DOHH2 (cell line): ENCODE data around the gene TTLL8.
A peak's percentile ranks its signal among the peaks of the same experiment; 100 is the strongest.

ENCODE experiments used
- H3F3A ChIP-seq: fragments of 200-600 bp; sonication (generic), shearing (Covaris generic); 2 replicates; pipeline ENCODE4 v1.6.0; 2016; ENCODE audit warnings: antibody characterized with exemption, mild to moderate bottlenecking; ENCODE audit not compliant: control insufficient read depth, insufficient read depth
- H3K27ac ChIP-seq: fragments of 200-600 bp; sonication (generic); 2 replicates; pipeline ENCODE4 v1.5.1; 2014; ENCODE audit warnings: low read depth, mild to moderate bottlenecking, low read length, moderate library complexity
- H3K27me3 ChIP-seq: fragments of 200-600 bp; sonication (generic); 2 replicates; pipeline ENCODE4 v1.6.1; 2014; ENCODE audit warnings: mild to moderate bottlenecking, low read length, mixed read lengths; ENCODE audit not compliant: control insufficient read depth
- H3K36me3 ChIP-seq: fragments of 200-600 bp; sonication (generic); 2 replicates; pipeline ENCODE4 v1.6.1; 2014; ENCODE audit warnings: mild to moderate bottlenecking, low read length, moderate library complexity, mixed read lengths; ENCODE audit not compliant: control insufficient read depth
- H3K4me1 ChIP-seq: fragments of 200-600 bp; sonication (generic); 2 replicates; pipeline ENCODE4 v1.6.1; 2014; ENCODE audit warnings: mild to moderate bottlenecking, low read length, mixed read lengths; ENCODE audit not compliant: control insufficient read depth
- H3K4me2 ChIP-seq: fragments of 200-600 bp; sonication (generic); 2 replicates; pipeline ENCODE4 v1.6.0; 2014; ENCODE audit warnings: mild to moderate bottlenecking, low read length, moderate library complexity
- H3K4me3 ChIP-seq: fragments of 200-600 bp; sonication (generic); 2 replicates; pipeline ENCODE4 v1.5.1; 2014; ENCODE audit warnings: mild to moderate bottlenecking, low read length, mixed read lengths
- H3K79me2 ChIP-seq: fragments of 200-600 bp; sonication (generic); 2 replicates; pipeline ENCODE4 v1.6.1; 2014; ENCODE audit warnings: mild to moderate bottlenecking, low read length, mixed read lengths; ENCODE audit not compliant: control insufficient read depth
- H3K9me2 ChIP-seq: fragments of 200-600 bp; sonication (generic); replicated peaks from 2 replicates; pipeline ENCODE4 v1.6.1; 2014; ENCODE audit warnings: mild to moderate bottlenecking, low read length, mixed read lengths; ENCODE audit not compliant: control insufficient read depth
- H3K9me3 ChIP-seq: fragments of 200-600 bp; sonication (generic); 2 replicates; pipeline ENCODE4 v1.6.1; 2014; ENCODE audit warnings: antibody characterized with exemption, low read length, mixed read lengths; ENCODE audit not compliant: control insufficient read depth, insufficient read depth
- H4K20me1 ChIP-seq: fragments of 200-600 bp; sonication (generic); 2 replicates; pipeline ENCODE4 v1.6.0; 2014; ENCODE audit warnings: low read depth, mild to moderate bottlenecking, antibody characterized with exemption, low read length, moderate library complexity; ENCODE audit not compliant: control insufficient read depth, insufficient read depth
- EZH2phosphoT487 ChIP-seq: fragments of 200-600 bp; sonication (generic); IDR thresholded peaks from 2 replicates; pipeline ENCODE4 v1.6.1; 2017; ENCODE audit warnings: borderline replicate concordance, mild to moderate bottlenecking, antibody characterized with exemption, low read length, moderate library complexity, mixed read lengths
- TF ChIP-seq, protein P1 (sequence below): fragments of 200-600 bp; sonication (generic); IDR thresholded peaks from one replicate; pipeline ENCODE4 v1.5.1; 2014; ENCODE audit warnings: antibody characterized with exemption, mild to moderate bottlenecking, low read depth, low read length; ENCODE audit not compliant: poor library complexity, severe bottlenecking

The TTLL8 gene

DNA sequence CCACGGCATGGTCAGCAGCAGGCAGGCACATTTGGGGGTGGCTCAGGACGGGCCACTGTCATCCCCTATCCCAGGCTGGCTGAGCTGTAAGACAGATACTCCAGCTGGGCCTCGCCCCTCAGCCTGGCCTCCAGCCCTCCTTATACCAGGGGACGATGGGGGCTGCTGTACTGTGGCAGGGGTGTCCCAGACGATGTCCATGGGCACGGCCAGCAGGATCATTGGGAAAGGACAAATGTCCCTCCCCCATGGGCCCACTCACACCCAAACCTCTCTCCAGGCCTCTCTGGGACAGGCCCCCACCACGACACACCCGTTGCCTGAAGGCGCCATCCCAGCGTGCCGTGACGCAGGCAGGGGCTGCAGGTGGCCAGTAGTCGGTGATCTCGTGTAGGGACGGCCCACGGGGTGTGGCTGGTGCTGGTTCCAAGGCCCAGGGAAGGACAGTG, 44.0 kb downstream of the TTLL8 start:
- H3K9me2 ChIP-seq: no peaks in the 10 kb centered on the region
- H3K27me3 ChIP-seq: peaks cover 72% of the 10 kb centered on the region
- no peak overlapping the region for H3K4me2 ChIP-seq
- H3K27ac ChIP-seq: no peak overlapping the region
- H3K4me3 ChIP-seq: no peak overlapping the region
- H4K20me1 ChIP-seq: no peaks in the 10 kb centered on the region
- H3K4me1 ChIP-seq: peaks cover 17% of the 10 kb centered on the region
- peaks cover 5% of the 10 kb centered on the region for H3F3A ChIP-seq
- H3K79me2 ChIP-seq: no peaks in the 10 kb centered on the region
- H3K9me3 ChIP-seq: no peaks in the 10 kb centered on the region
- no peaks in the 10 kb centered on the region for H3K36me3 ChIP-seq
- TF ChIP-seq EZH2phosphoT487: no peak
- TF ChIP-seq, protein P1, sequence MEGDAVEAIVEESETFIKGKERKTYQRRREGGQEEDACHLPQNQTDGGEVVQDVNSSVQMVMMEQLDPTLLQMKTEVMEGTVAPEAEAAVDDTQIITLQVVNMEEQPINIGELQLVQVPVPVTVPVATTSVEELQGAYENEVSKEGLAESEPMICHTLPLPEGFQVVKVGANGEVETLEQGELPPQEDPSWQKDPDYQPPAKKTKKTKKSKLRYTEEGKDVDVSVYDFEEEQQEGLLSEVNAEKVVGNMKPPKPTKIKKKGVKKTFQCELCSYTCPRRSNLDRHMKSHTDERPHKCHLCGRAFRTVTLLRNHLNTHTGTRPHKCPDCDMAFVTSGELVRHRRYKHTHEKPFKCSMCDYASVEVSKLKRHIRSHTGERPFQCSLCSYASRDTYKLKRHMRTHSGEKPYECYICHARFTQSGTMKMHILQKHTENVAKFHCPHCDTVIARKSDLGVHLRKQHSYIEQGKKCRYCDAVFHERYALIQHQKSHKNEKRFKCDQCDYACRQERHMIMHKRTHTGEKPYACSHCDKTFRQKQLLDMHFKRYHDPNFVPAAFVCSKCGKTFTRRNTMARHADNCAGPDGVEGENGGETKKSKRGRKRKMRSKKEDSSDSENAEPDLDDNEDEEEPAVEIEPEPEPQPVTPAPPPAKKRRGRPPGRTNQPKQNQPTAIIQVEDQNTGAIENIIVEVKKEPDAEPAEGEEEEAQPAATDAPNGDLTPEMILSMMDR: no peak

GRCh38 chr22:50012211-50013181, 45.6 kb downstream of the TTLL8 start, which contains the start of gene IL17REL:
Gene IL17REL (minus strand): TSS chr22:50012765. CDS start chr22:50012646, 119 bp downstream.
- Histone ChIP-seq H3K27me3 (peaks cover 70% of the 10 kb centered on the region), H3K4me2 (no peak within 1 kb of the TSS), H3K4me1 (peaks cover 17% of the 10 kb centered on the region), H3K9me3 (no peaks in the 10 kb centered on the region), H3K36me3 (no peaks in the 10 kb centered on the region), H3F3A (no peaks in the 10 kb centered on the region), H3K79me2 (no peaks in the 10 kb centered on the region), H3K9me2 (no peaks in the 10 kb centered on the region), H3K27ac (no peak within 1 kb of the TSS), H4K20me1 (no peaks in the 10 kb centered on the region), H3K4me3 (no peak within 1 kb of the TSS)
- TF ChIP-seq, protein P1: no peak
- no peak for TF ChIP-seq EZH2phosphoT487

- H3F3A ChIP-seq: no peaks in the 10 kb centered on the region
- peaks cover 11% of the 10 kb centered on the region for H3K4me1 ChIP-seq
- H3K9me3 ChIP-seq: no peaks in the 10 kb centered on the region
- peak overlapping the region; percentile 6; the same call in 1 of the 2 replicates for H3K4me2 ChIP-seq
- TF ChIP-seq, protein P1: peak; percentile 25
- no peak for TF ChIP-seq EZH2phosphoT487
- no peaks in the 10 kb centered on the region for H4K20me1 ChIP-seq
- H3K4me3 ChIP-seq: no peak overlapping the region
- H3K27ac ChIP-seq: no peak overlapping the region
- H3K79me2 ChIP-seq: no peaks in the 10 kb centered on the region
- no peaks in the 10 kb centered on the region for H3K9me2 ChIP-seq
- no peaks in the 10 kb centered on the region for H3K36me3 ChIP-seq
- H3K27me3 ChIP-seq: peaks cover 62% of the 10 kb centered on the region
Observed at GRCh38 chr22:50011447-50012210, 46.5 kb downstream of the TTLL8 start.
